ENCODE results near the gene SIN3B.
"Not testable (repeated sequence)": the region's sequence is repeated elsewhere in the genome, so short reads cannot be mapped to it uniquely, and the experiment has no call there.

The SIN3B gene, protein sequence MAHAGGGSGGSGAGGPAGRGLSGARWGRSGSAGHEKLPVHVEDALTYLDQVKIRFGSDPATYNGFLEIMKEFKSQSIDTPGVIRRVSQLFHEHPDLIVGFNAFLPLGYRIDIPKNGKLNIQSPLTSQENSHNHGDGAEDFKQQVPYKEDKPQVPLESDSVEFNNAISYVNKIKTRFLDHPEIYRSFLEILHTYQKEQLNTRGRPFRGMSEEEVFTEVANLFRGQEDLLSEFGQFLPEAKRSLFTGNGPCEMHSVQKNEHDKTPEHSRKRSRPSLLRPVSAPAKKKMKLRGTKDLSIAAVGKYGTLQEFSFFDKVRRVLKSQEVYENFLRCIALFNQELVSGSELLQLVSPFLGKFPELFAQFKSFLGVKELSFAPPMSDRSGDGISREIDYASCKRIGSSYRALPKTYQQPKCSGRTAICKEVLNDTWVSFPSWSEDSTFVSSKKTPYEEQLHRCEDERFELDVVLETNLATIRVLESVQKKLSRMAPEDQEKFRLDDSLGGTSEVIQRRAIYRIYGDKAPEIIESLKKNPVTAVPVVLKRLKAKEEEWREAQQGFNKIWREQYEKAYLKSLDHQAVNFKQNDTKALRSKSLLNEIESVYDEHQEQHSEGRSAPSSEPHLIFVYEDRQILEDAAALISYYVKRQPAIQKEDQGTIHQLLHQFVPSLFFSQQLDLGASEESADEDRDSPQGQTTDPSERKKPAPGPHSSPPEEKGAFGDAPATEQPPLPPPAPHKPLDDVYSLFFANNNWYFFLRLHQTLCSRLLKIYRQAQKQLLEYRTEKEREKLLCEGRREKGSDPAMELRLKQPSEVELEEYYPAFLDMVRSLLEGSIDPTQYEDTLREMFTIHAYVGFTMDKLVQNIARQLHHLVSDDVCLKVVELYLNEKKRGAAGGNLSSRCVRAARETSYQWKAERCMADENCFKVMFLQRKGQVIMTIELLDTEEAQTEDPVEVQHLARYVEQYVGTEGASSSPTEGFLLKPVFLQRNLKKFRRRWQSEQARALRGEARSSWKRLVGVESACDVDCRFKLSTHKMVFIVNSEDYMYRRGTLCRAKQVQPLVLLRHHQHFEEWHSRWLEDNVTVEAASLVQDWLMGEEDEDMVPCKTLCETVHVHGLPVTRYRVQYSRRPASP

DNA sequence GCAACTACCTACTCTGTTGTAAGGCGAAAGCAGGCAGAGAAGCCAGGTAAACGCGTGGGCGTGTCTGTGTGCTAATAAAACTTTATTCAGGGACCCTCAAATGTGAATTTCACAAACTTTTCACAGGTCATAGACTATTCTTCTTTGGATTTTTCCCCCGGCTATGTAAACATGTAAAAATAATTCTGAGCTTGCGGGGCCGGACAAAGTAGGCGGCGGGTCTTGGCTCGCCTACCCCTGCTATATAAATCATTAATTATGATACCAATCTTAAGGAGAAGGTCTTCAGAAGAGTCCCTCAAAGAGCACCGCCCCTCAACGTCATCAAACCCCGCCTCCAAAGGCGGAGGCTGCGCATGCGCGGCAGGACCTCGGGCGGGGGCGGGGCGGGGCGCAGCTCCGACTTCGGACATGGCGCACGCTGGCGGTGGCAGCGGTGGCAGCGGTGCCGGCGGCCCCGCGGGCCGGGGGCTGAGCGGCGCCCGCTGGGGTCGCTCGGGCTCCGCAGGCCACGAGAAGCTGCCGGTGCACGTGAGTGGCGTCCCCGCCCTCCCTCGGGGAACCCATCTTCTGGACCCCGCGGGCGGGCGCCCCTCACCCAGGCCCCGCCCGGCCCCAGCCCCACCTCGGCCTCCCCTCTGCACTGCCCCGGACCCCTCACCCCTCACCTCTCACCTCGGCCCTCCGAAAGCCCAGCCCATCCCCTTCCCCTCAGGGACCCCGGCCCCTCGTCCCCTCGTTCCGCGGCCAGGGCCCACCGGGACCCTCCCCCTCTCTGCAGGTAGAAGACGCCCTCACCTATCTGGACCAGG, at the start of gene SIN3B:
SIN3B (plus strand) TSS at position 389 of the 812 bp plus-strand sequence; CDS start at position 412, 23 bp downstream.
- DNase-seq: peak; percentile 95

- DNase-seq: no peak
Observed at GRCh38 chr19:16779539-16780163, 49.5 kb upstream of the SIN3B start.

GRCh38 chr19:16782719-16783118, 46.5 kb upstream of the SIN3B start:
- no peak for DNase-seq

DNA sequence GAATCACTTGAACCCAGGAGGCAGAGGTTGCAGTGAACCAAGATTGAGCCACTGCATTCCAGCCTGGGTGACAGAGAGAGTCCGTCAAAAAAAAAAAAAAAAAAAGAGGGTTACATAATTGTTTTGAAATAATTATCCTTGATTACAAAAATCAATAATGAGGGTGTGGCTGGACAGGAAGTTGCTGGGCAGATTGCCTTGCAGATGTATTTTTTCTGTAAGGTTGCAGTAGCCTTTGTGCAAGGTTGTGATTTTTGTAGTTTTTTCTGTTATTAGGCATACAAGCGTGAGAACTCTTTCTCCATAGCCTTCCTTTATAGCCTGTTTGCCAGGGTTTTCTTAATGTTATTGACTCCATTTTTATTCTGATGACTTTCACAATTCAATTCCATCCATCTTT, 40.7 kb upstream of the SIN3B start:
- DNase-seq: no peak

DNA sequence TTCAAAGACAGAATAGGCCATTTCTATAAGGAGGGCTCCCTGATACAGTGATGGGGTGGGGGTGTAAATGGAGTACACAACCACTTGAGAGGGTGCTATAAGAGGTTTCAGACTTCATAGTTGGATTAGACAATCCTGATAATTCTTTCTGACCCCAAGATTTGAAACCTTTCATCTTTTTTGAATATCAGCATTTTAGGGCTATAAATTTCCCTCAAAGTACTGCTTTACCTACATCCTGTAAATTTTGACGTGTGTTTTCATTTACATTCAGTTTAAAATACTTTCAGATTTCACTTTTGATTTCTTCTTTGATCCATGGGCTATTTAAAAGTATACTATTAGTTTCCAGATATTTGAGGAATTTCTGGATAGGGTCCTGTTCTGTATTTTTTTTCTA, 40.0 kb upstream of the SIN3B start:
- DNase-seq: no peak

DNA sequence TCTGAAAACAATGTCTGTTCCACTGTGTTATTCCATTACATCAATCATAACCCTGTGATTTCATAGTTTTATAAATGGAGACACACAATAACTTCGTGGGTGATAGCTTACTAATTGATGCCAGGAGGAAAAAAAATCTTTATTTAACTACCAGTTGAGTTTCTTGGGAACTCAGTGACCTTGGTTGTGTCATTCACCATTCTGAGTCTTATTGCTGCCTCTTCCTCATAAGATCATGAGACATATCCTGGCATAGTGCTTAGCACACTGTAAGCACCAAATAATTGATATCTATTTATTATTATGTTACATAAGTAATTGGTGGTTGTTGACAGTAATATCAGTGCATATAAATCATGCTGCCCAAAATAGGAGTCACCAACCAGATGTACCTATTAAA, 39.1 kb upstream of the SIN3B start:
- DNase-seq: no peak

DNA sequence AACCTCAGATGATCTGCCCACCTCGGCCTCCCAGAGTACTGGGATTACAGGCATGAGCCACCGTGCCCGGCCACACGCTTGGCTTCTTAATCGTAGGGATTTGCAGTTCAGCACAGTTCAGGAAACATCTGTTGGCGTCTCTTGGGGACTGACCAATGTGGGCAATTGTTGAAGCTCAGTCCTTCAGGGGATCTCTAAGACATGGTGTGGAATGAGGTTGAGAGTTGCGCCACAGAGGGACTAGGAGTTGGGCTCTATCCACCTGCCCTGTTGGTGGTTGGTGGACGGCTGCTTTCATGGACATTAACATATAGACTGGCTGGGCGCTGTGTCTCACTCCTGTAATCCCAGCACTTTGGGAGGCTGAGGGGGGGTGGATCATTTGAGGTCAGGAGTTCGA, 37.3 kb upstream of the SIN3B start:
- DNase-seq: no peak

- no peak for DNase-seq
Observed at GRCh38 chr19:16794456-16795441, 34.4 kb upstream of the SIN3B start.

- DNase-seq: no peak
Observed at GRCh38 chr19:16795731-16796130, 33.5 kb upstream of the SIN3B start.

DNA sequence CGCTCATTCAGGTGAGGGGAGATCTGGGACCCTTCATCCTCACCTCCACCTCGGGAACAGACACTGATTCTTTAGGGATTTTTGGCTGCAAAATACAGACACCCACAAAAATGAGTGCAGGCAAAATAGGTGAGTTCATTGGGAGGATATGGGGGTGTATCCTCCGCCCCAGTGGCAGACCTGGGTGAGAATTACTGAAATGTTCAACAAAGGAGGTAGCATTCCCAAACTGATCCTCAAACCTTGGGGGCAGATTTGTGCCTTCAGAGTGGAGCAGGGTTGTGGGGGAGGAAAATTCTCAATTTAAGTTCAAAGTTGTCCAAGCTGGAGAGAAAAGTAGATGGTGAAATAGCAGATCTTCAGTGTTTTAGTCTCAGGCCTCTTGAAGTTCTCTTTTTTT, 31.3 kb upstream of the SIN3B start:
- DNase-seq: no peak

GRCh38 chr19:16798326-16798725, 30.9 kb upstream of the SIN3B start:
- not testable (repeated sequence) for DNase-seq

GRCh38 chr19:16799740-16800139, 29.5 kb upstream of the SIN3B start:
- no peak for DNase-seq

DNA sequence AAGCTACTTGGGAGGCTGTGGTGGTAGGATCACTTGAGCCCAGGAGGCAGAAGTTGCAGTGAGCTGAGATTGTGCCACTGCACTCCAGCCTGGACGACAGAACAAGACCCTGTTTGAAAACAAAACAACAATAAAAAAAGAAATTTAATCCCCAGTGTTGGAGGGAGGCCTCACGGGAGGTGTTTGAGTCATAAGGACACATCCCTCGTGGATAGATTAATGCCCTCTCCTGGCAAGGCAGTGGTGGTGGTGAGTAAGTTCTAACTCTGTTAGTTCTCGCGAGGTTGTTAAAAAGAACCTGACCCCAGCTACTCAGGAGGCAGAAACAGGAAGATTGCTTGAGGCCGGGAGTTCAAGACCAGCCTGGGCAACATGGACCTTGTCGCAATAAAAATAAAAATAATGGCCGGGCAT, 27.6 kb upstream of the SIN3B start:
- no peak for DNase-seq

GRCh38 chr19:16804176-16804575, 25.0 kb upstream of the SIN3B start:
- DNase-seq: no peak

DNA sequence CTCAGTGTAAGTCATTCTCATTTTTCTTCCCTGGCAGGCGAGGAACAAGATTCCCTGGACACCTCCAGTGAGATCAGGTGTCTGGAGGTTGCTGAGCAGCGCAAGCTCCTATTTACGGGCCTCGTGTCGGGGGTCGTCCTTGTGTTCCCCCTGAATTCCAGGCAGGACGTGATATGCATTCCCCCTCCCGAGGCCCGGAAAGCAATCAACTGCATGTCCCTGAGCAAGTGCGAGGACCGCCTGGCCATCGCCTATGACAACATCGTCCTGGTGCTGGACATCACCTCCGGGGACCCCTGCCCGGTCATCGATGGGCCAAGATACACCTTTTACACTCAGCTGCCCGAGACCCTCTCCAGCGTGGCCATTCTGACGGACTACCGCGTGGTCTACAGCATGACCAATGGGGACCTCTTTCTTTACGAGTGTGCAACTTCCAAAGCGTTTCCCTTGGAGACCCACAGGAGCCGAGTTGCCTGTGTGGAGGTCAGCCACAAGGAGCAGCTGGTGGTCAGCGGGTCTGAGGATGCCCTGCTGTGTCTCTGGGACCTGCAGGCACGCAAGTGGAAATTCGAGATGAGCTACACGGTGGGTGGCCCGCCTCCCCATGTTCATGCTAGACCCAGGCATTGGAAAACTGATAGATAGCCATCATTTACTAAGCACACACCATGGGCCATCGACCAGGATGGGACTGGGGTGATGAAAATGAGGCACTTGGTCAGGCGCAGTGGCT, 21.5 kb upstream of the SIN3B start:
- no peak for DNase-seq

GRCh38 chr19:16814526-16815100, 14.6 kb upstream of the SIN3B start:
- DNase-seq: no peak

DNA sequence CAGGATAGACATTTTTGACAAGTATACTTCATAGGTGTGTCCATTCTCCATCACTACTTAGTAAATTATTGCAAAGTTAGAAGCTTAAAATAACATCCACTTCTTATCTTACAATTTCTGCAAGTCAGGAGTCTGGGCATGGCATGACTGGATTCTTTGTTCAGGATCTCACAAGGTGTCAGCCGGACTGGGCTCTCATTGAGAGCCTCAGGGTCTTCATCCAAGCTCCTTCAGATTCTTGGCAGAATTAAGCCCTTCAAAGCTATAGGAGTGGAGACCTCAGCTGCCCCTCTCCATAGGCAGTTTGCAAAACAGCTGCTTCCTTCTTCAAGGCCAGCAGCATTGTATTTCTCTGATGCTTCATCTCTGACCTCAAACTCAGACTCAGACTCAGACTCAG, 9.1 kb upstream of the SIN3B start:
- DNase-seq: no peak

DNA sequence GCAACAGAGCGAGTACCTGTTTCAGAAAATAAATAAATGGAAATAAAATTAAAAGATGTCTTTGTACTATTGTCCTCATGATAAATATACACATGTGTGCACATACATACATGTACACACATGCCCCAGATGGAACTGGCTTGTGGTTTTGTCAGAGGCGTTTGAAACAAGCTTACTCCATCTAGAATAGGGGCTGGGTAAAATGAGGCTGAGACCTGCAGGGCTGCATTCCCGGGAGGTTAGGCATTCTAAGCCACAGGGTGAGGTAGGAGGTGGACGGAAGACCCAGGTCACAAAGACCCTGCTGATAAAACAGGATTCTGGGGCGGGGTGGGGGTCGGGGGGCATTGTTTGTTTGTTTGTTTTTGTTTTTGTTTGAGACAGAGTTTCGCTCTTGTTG, 8.1 kb upstream of the SIN3B start:
- no peak for DNase-seq

- DNase-seq: no peak
Observed at GRCh38 chr19:16822648-16823047, 6.5 kb upstream of the SIN3B start.

Data from activated T-cell treated with anti-CD3 and anti-CD28 coated beads, Interleukin-2, amount 50 U/mL, for 1 hour (primary cell).